ENCODE results near the gene NTSR2. TPM values are rescaled to one million over a fixed set of nuclear protein-coding genes. Genes with fewer than 3 reads are reported as not detected.
A peak's percentile ranks its signal among the peaks of the same experiment; 100 is the strongest.

The NTSR2 gene
- total RNA-seq, 2 donors from 2014 or later = not detected

DNA sequence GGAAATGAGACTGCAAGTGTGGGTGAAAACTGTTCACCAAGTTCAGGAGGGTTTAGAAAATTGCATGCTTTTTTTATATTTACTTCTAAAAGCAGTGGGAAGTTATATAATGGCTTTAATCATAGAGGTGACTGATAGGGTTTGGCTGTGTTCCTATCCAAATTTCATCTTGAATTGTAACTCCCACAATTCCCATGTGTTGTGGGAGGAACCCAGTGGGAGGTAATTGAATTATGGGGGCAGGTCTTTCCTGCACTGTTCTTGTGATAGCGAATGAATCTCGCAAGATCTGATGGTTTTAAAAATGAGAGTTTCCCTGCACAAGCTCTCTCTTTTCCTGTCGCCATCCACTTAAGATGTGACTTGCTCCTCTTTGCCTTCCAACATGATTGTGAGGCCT, 35.7 kb upstream of the NTSR2 start:
- ATAC-seq (replicated peaks) = no peak
- Mint-ChIP-seq H3K27me3 (no peaks in the 10 kb centered on the region), H3K4me1 (peaks cover 3% of the 10 kb centered on the region), H3K9me3 (peaks cover 5% of the 10 kb centered on the region), H3K27ac (no peak overlapping the region), H3K4me3 (no peak overlapping the region), H3K36me3 (ENCODE audit: low read depth) (no peaks in the 10 kb centered on the region)

GRCh38 chr2:11705063-11705462, 35.1 kb upstream of the NTSR2 start:
- Mint-ChIP-seq H3K4me3 (no peak overlapping the region), H3K36me3 (ENCODE audit: low read depth) (no peaks in the 10 kb centered on the region), H3K9me3 (peaks cover 5% of the 10 kb centered on the region), H3K27me3 (no peaks in the 10 kb centered on the region), H3K27ac (no peak overlapping the region), H3K4me1 (peaks cover 3% of the 10 kb centered on the region)
- no peak for ATAC-seq (replicated peaks)

DNA sequence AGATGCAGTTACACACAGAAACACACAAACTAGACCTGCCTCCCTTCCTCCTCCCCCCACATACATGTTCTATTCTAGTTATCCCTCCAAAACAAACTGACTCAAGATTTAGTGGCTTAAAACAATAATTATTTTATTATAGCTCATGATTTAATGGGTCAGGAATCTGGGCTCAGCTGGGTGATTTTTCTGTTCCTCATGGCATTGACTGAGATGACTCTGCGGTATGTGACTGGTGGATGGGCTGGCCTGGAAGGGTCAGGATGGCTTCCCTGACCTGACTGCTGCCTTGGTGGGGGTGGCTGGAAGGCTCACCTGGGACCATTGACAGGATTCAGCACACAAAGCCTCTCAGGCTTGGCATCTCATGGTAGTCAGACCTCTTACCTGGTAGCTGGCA, 33.7 kb upstream of the NTSR2 start:
- H3K27ac Mint-ChIP-seq = no peak overlapping the region
- no peaks in the 10 kb centered on the region for H3K36me3 Mint-ChIP-seq (ENCODE audit: low read depth)
- no peak overlapping the region for H3K4me3 Mint-ChIP-seq
- H3K27me3 Mint-ChIP-seq = no peaks in the 10 kb centered on the region
- peaks cover 3% of the 10 kb centered on the region for H3K4me1 Mint-ChIP-seq
- ATAC-seq (replicated peaks) = no peak
- H3K9me3 Mint-ChIP-seq = peaks cover 5% of the 10 kb centered on the region

GRCh38 chr2:11702946-11703345, 33.0 kb upstream of the NTSR2 start:
- Mint-ChIP-seq H3K36me3 (ENCODE audit: low read depth) (no peaks in the 10 kb centered on the region), H3K4me3 (no peak overlapping the region), H3K4me1 (peaks cover 3% of the 10 kb centered on the region), H3K27me3 (no peaks in the 10 kb centered on the region), H3K27ac (no peak overlapping the region), H3K9me3 (peaks cover 5% of the 10 kb centered on the region)
- ATAC-seq (replicated peaks) = no peak

GRCh38 chr2:11701751-11702301, 31.8 kb upstream of the NTSR2 start:
- peak; percentile 18 for ATAC-seq (replicated peaks)

DNA sequence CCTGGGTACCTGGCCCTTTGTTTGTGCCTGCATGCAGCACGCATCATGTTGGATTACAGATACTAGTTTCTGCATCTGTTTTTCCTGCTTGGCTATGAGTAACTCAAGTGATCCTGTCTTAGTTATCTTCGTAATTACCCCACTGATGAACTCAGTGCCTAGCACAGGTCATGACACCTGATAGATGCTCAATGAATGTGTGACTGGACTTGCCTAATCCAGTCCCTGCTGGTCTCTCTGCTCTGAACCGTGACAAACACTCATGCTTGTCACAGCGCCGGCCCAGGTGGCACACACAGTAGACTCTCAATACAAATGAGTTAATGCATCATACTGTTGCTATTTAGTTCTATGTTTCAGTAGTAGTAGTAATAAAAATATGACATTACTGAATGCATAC, 31.2 kb upstream of the NTSR2 start:
- H3K4me3 Mint-ChIP-seq = no peak overlapping the region
- no peak overlapping the region for H3K27ac Mint-ChIP-seq
- peaks cover 3% of the 10 kb centered on the region for H3K9me3 Mint-ChIP-seq
- H3K4me1 Mint-ChIP-seq = no peaks in the 10 kb centered on the region
- H3K27me3 Mint-ChIP-seq = no peaks in the 10 kb centered on the region
- H3K36me3 Mint-ChIP-seq (ENCODE audit: low read depth) = no peaks in the 10 kb centered on the region
- ATAC-seq (replicated peaks) = no peak

More at GRCh38 chr2:11701751-11702301, 31.8 kb upstream of the NTSR2 start:
- H3K4me3 Mint-ChIP-seq = no peak overlapping the region
- H3K36me3 Mint-ChIP-seq (ENCODE audit: low read depth) = no peaks in the 10 kb centered on the region
- no peak overlapping the region for H3K27ac Mint-ChIP-seq
- H3K9me3 Mint-ChIP-seq = peaks cover 5% of the 10 kb centered on the region
- H3K27me3 Mint-ChIP-seq = no peaks in the 10 kb centered on the region
- H3K4me1 Mint-ChIP-seq = no peaks in the 10 kb centered on the region

GRCh38 chr2:11699686-11700670, 30.0 kb upstream of the NTSR2 start:
- Mint-ChIP-seq H3K9me3 (no peaks in the 10 kb centered on the region), H3K27me3 (no peaks in the 10 kb centered on the region), H3K4me3 (no peak overlapping the region), H3K4me1 (no peaks in the 10 kb centered on the region), H3K27ac (no peak overlapping the region), H3K36me3 (ENCODE audit: low read depth) (no peaks in the 10 kb centered on the region)
- ATAC-seq (replicated peaks) = no peak

GRCh38 chr2:11698009-11698922, 28.3 kb upstream of the NTSR2 start:
- H3K9me3 Mint-ChIP-seq = no peaks in the 10 kb centered on the region

GRCh38 chr2:11697103-11697871, 27.3 kb upstream of the NTSR2 start:
- Mint-ChIP-seq H3K36me3 (ENCODE audit: low read depth) (no peaks in the 10 kb centered on the region), H3K27me3 (no peaks in the 10 kb centered on the region), H3K27ac (no peak overlapping the region), H3K4me3 (no peak overlapping the region), H3K9me3 (no peaks in the 10 kb centered on the region), H3K4me1 (no peaks in the 10 kb centered on the region)
- peak; percentile 59 for ATAC-seq (replicated peaks)

More at GRCh38 chr2:11698009-11698922, 28.3 kb upstream of the NTSR2 start:
- no peaks in the 10 kb centered on the region for H3K27me3 Mint-ChIP-seq
- no peaks in the 10 kb centered on the region for H3K36me3 Mint-ChIP-seq (ENCODE audit: low read depth)
- no peaks in the 10 kb centered on the region for H3K4me1 Mint-ChIP-seq
- H3K4me3 Mint-ChIP-seq = no peak overlapping the region
- ATAC-seq (replicated peaks) = no peak
- no peak overlapping the region for H3K27ac Mint-ChIP-seq

- Mint-ChIP-seq H3K27ac (no peak overlapping the region), H3K27me3 (no peaks in the 10 kb centered on the region), H3K36me3 (ENCODE audit: low read depth) (no peaks in the 10 kb centered on the region), H3K9me3 (no peaks in the 10 kb centered on the region), H3K4me3 (no peak overlapping the region), H3K4me1 (no peaks in the 10 kb centered on the region)
- no peak for ATAC-seq (replicated peaks)
Measured at GRCh38 chr2:11696736-11697102, 26.7 kb upstream of the NTSR2 start.

DNA sequence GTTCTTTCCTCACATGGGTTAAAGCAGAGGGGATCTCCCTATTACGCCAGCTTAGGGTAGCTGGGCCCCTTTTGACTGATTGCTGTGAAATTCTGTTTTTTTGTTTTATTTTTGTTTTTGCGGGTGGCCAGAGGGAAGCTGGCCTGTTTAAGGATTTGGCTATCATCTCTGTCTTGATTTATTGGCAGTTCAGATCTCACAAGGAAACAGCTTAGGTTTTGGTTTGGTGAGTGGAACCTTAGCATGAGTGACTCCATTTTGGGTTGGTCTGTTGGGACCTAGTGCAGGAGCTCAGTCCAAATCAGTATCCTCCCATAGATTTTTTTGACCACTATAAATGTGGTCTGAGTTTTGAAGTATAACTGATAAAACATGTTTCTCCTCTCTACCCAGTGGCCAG, 25.6 kb upstream of the NTSR2 start:
- Mint-ChIP-seq H3K27me3 (no peaks in the 10 kb centered on the region), H3K4me3 (no peak overlapping the region), H3K27ac (no peak overlapping the region), H3K9me3 (no peaks in the 10 kb centered on the region), H3K36me3 (ENCODE audit: low read depth) (no peaks in the 10 kb centered on the region), H3K4me1 (no peaks in the 10 kb centered on the region)
- no peak for ATAC-seq (replicated peaks)

DNA sequence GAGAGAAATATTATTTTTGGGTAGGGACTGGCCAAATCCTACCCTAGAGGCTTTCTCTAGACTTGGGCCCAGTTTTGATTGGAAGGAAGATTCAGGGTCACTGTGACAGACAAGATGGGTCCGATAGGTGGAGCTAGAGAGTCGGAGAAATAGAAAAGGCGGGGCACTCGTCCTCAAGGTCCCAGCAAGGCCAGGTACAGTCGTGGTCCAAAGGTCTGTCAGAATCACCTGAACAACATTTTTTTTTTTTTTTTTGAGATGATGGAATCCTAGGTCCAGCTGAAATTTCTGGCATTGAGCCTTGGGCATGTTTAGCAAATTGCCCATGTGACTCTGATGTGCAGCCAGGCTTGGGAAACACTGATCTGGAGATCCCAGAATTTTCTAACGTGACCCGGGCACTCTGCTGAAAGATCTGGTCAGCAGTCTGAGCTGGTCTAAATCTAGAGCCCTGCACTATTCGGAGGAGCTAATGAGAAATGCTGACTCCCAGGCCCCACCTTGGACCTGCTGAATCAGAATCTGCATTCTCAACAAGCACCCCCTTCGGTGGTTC, 23.0 kb upstream of the NTSR2 start:
- H3K4me3 Mint-ChIP-seq = no peak overlapping the region
- peak; percentile 78 for ATAC-seq (replicated peaks)
- H3K27ac Mint-ChIP-seq = no peak overlapping the region
- no peaks in the 10 kb centered on the region for H3K27me3 Mint-ChIP-seq
- H3K9me3 Mint-ChIP-seq = no peaks in the 10 kb centered on the region
- peaks cover 7% of the 10 kb centered on the region for H3K4me1 Mint-ChIP-seq
- H3K36me3 Mint-ChIP-seq (ENCODE audit: low read depth) = no peaks in the 10 kb centered on the region

DNA sequence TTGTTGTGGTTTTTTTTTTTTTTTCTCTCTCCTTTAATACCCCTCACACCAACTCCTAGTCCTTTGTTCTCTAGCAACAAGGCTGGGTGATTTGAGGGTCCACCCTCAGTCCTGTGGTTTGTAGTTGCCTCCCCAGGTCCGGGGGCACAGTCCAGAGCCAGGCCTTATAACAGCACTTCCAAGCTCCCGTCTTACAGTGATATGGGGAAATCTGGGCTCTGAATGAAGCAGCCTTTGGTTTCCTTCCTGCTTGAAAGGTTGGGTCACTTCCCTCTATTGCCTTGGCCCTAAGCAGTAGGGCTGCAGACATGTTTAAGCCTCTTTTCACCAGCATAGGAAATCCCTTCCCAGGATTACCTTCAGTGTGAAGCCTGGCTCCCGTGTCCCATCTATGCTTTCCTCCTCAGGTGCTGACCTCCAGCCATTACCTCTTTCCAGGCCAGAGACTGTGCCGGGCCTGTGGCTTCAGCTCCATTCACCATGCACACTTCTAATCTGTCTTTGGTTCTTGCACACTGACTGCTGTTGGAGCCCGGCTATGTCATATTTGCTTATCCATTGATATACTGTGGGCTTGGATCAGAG, 21.2 kb upstream of the NTSR2 start:
- peaks cover 8% of the 10 kb centered on the region for H3K4me1 Mint-ChIP-seq
- no peak overlapping the region for H3K4me3 Mint-ChIP-seq
- no peaks in the 10 kb centered on the region for H3K36me3 Mint-ChIP-seq (ENCODE audit: low read depth)
- no peak overlapping the region for H3K27ac Mint-ChIP-seq
- no peaks in the 10 kb centered on the region for H3K27me3 Mint-ChIP-seq
- ATAC-seq (replicated peaks) = no peak
- no peaks in the 10 kb centered on the region for H3K9me3 Mint-ChIP-seq

Data from activated T-helper 17 cell treated with anti-CD3 and anti-CD28 coated beads, Interleukin-2, amount 50 U/mL, for 72 hours (primary cell).